Activated naive CD4-positive, alpha-beta T cell treated with Interleukin-2 at 50 U/mL for 16 hours (primary cell): ENCODE results near the gene DCLK2.

Experiments
- DNase-seq: peaks from one replicate; pipeline ENCODE4 v3.0.0-alpha.2; 2020

The DCLK2 gene

DNA sequence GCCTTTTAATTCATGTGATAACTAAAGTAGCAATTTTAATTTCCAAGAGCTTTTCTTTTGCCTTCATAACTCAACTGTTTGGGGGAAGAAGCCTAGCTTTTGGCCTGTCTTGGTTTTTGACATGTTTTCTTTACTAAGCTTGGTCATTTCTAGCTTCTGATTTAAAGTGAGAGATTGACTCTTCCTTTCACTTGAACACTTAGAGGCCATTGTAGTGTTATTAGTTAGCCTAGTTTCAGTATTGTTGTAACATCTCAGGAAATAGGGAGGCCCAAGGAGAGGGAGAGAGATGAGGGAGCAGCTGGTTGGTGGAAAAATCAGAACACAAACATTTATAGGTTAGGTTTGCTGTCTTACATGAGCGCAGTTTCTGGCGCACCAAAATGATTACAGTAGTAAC, 44.8 kb downstream of the DCLK2 start:
- no peak for DNase-seq

- no peak for DNase-seq
Measured at GRCh38 chr4:150123796-150124677, 45.8 kb downstream of the DCLK2 start.

DNA sequence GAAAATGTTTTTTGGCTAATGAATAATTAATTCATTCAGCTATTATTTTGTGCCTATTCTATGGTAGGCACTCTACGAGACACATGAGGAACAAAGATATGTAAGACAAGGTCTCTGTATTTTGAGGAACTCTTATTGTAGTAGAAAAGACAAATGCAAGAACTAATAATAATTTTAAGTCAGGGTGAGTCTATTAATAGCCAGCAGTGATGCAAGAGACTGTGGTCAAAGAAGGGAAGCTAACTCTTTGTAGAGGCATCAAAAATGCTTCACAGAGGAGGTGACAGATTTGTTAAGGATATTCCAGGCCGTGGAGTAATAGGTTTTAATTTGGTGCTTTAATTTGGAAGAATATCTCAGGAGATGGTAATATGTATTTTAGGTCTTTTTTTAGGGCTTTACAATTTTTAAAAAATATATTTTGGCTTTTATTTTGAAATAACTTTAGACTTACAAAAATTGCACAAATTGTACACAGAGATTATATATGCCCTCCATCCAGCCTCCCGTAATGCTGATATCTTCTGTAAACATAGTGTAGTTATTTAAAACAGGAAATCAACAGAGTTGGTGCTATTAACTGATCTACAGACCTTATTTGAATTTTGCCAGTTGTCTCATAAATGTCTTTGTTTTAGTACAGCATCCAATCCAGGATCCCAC, 48.1 kb downstream of the DCLK2 start:
- no peak for DNase-seq

DNA sequence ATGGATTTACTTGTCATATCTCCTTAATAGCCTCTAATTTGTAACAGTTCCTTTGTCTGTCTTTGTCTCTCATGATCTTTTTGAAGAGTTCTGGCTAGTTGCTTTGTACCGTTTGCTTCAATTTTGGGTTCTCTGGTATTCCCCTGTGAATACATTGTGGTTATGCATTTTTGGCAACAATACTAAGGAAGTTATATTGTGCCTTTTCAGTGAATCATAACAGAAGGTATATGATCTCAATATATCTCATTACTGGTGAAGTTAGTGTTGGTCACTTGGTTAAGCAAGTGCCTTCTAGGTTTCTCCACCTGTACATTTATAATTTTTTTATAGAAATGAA, 48.6 kb downstream of the DCLK2 start:
- DNase-seq: no peak

GRCh38 chr4:150127757-150128156, 49.5 kb downstream of the DCLK2 start:
- DNase-seq: no peak

DNA sequence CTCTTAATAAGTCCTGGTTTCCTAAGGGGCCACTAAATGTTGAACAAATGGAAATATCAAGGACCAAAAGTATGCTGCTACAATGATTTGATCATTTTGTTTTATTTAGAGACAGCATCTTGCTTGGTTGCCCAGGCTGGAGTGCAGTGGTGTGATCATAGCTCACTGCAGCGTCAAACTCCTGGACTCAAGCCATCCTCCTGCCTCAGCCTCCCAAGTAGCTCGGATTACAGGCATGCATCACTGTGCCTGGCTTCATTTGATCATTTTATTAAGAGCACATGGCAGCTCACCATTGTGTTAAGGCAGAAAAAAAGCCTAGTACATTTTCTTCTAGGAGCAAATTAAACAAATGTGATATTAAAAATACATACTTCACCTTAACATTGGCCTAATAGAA, 52.7 kb downstream of the DCLK2 start:
- no peak for DNase-seq

- no peak for DNase-seq
Measured at GRCh38 chr4:150131581-150132228, 53.5 kb downstream of the DCLK2 start.

GRCh38 chr4:150133605-150134004, 55.4 kb downstream of the DCLK2 start:
- no peak for DNase-seq

DNA sequence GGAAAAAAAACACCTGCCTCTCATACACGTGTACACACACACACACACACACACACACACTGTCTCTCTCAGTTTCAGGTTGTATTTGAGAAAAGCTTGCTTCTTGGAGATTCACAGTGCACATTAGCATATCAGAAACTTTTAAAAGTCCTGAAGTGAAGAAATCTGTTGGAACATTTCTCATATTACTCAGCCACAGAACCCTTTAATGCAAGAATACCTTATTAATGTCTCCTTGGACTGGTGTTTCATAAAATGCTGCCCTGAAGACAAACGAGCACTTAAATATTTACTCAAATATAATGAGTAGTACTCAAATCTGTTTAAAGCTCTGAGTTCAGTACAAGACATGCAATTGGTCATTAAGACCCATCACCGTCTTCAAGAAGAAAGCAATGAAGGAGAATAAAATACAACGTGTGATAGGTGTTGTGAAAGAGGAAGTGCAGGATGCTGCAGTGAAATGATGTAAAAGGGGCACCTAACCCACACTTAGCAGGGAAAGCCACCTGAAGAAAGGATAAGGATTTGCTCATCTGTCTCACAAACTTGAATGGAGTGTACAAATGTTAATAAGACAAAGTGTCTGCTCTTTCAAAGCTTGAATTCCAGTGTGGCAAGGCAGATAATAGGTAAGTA, 57.0 kb downstream of the DCLK2 start:
- DNase-seq: no peak

- DNase-seq: no peak
Measured at GRCh38 chr4:150136036-150136435, 57.8 kb downstream of the DCLK2 start.

DNA sequence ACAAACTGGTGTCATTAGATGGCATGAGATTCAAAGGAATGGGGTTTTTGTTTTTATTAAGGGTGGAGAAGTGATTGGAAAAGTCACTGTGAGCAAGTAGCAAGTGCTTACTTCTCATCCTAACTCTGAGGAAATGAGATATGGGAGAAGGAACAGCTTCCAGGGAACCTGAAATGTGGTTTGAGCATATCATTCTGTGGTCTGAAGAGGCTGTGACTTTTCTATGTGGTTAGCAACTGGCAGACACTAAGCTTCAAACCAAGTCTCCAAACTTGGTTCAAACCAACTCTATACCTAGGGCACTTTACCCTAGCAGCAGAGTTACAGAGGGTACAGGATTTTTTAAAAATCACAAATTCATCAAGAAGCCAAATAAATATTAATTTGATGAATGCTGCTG, 58.2 kb downstream of the DCLK2 start:
- DNase-seq: no peak

DNA sequence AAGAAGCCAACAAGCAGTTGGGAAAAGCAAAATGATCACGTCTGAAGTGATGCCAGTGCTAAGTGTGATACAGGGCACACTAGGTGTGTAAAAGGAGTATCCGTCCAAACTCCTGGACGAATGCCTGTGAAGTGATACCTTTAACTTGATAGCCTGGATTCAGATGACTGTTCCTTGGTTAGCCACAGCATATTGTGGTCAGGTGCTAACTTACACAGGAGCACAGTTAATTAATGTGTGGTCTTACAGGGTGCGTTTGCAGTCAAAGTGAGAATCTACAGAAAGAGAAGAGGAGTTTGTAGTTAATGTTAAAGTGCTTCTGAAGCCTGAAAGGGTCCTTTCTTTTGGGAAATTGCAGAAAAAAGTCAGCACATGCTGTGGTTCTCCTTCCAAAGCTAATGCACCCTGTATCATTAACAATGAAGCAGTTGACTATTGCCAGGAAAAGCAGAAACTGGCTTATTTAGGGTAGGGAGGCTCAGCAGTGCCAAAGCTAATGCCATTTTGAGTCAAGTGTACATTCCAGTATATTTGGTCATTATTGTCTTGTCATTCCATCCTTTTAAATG, 61.1 kb downstream of the DCLK2 start:
- no peak for DNase-seq

DNA sequence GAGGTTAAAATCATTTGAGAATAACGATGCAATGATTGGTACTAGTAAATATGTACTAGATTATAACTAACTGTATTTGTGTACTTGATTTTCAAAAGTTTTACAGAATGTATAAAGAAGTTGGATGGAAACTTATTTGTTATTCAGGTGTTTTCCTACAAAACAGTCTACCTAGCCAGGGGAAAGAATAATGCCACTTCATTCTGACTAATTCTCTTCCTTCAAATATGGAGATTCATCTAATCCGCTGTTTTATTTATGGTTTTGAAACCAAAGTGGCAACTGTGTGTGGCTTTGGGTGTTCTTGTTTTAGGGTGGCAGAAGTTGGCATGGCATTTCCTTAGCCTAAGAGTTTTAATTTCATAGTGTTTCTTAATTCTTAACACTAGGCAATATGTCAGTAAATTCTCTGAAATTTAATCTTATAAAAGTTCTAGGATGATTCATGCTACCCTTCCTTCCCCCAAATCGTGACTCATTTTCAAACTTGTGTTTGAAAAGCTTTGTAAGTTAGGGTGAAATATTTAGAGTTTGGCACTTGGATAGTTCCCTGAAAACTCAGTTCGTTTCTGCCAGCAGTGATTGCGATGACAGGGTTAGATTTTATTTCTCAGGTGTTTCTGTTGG, 62.6 kb downstream of the DCLK2 start:
- DNase-seq: no peak

DNA sequence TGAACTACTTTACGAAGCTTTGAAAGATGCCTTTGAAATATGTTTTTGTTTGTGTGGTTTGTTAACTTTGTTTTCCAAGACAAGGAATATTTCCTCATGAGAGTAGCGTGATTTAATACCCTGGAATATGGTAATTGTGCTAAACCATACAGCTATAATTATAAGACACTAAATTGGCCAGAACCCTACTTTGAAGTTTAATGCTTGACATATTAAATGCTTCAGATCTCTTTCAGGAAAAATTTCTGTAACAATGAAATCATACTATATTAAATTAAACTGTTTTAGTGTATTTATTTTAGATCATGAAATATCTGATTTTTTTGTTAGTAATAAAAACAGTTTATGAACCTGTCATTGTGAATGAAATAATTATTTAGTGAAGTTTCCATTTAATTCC, 63.5 kb downstream of the DCLK2 start:
- DNase-seq: no peak

GRCh38 chr4:150142831-150143230, 64.6 kb downstream of the DCLK2 start:
- no peak for DNase-seq

- DNase-seq: no peak
Measured at GRCh38 chr4:150145090-150145945, 67.1 kb downstream of the DCLK2 start.

- DNase-seq: no peak
Measured at GRCh38 chr4:150145946-150146340, 67.7 kb downstream of the DCLK2 start.

- DNase-seq: no peak
Measured at GRCh38 chr4:150149381-150149780, 71.1 kb downstream of the DCLK2 start.

GRCh38 chr4:150150629-150151062, 72.4 kb downstream of the DCLK2 start:
- no peak for DNase-seq

GRCh38 chr4:150152766-150153165, 74.5 kb downstream of the DCLK2 start:
- DNase-seq: no peak

DNA sequence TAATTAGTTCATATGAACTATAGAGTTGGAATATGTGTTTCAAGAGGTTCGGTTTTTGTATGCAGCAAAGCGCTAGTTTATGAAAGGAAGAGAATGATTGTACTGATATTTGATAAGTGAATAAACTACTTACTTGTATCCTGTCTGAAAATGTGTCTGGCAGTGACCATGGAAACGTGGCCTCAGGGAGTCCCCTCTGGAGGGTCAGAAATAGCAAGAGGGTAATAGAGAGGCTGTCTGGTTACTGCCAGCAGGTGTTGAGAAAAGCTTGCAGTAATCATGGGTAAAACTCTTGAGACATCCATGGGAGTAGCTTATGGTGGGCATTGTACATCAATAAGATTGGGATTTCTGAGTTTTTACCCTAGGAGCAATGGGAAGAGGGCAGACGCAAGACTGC, 77.1 kb downstream of the DCLK2 start:
- DNase-seq: no peak

GRCh38 chr4:150156543-150156942, 78.3 kb downstream of the DCLK2 start:
- no peak for DNase-seq
